Measurements from ENCODE around the gene PARP4.
"Not testable (repeated sequence)": the region's sequence is repeated elsewhere in the genome, so short reads cannot be mapped to it uniquely, and the experiment has no call there.

Gene PARP4

DNA sequence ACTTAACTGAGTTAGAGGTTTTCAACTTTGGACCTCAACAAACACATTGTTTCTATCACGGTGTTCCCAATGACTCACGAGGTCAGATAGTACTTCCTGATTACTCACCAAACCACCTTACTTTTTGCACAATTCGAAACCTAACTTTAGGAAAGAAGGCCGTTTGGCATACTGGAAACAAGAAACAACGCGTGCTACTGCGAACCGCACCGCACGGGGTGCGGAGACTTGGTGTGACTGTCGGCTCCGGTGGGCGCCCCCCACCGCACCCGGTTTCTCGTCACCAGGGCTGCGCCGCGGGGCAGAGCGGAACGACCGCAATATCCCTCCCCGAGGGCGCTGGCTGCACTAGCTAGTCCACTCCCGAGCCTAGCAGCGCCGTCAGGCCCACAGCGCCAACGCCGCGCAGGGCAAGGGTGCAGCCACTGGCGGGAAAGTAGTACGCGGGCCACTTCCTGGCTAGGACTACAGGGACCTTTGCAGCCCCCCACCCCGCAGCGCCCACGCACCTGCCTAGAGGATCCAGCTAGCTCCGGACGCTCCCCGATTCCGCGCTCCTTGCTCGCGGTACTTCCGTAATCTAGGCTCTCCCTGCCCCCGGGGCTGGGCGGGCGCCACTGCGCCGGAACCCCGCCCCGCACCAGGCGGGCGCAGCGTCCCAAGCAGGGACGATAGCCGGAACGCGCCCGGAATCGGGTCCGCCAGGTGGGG, at the start of gene PARP4:
Gene PARP4, minus strand, starts transcription at position 582 of the 711 bp plus-strand sequence. CDS start 9,002 bp downstream, outside the sequence.
- DNase-seq (ENCODE audit: low read depth in 2 of 3, low spot score in 2 of 3): peak; percentile 55 to 65 (median 61)

DNA sequence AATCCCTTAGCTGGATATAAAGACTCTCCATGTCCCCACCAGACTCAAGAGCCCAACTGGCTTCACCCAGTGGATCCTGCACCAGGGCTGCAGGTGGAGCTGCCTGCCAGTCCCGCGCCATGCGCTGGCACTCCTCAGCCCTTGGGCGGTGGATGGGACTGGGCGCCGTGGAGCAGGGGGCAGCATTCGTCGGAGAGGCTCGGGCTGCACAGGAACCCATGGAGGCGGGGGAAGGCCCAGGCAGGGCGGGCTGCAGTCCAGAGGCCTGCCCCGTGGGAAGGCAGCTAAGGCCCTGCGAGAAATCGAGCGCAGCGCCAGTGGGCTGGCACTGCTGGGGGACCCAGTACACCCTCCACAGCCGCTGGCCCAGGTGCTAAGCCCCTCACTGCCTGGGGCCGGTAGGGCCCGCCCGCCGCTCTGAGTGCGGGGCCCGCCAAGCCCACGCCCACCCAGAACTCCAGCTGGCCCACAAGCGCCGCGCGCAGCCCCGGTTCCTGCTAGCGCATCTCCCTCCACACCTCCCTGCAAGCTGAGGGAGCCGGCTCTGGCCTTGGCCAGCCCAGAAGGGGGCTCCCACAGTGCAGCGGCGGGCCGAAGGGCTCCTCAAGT, 48.1 kb upstream of the PARP4 start:
- not testable (repeated sequence) for DNase-seq (ENCODE audit: low read depth in 2 of 3, low spot score in 2 of 3)

DNA sequence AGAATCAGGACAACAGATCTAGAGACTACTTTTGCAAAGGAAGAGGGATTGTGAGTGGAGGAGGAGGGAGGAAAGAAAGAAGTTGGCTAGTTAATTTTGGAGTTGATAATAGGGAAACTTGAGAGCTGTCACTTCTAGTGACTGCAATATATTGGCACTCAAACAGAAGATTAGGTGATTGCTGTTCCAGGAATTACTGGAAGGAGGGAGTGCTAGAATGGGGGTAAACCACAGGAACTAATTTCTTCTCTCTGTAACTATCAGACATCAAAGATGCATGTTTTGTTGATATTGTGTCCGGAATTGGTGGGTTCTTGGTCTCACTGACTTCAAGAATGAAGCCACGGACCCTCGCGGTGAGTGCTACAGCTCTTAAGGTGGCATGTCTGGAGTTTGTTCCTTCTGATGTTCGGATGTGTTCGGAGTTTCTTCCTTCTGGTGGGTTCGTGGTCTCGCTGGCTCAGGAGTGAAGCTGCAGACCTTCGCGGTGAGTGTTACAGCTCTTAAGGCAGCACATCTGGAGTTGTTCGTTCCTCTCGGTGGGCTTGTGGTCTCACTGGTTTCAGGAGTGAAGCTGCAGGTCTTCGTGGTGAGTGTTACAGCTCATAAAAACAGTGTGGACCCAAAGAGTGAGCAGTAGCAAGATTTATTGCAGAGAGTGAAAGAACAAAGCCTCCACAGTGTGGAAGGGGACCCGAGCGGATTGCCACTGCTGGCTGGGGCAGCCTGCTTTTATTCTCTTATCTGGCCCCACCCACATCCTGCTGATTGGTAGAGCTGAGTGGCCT, 47.0 kb upstream of the PARP4 start:
- not testable (repeated sequence) for DNase-seq (ENCODE audit: low read depth in 2 of 3, low spot score in 2 of 3)

DNA sequence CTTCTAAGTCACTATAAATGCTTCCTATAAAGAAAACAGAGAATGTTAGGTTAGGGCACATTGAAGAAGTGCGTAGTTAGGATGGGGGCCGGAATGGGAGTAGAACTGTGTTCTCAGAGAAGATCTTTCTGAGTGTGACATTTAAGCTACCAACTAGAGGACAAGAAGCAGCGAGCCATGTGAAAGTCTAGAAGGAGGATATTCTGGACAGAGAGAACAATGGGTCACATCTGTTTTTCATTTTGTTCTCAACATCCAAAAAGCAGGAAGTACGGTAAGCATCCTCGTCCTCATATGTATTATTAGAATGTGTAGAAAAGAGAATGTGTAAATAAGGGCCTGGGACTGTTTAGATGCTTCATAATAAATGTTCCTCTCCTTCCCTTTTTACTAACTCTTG, 44.5 kb upstream of the PARP4 start:
- DNase-seq (ENCODE audit: low read depth in 2 of 3, low spot score in 2 of 3): no peak

DNA sequence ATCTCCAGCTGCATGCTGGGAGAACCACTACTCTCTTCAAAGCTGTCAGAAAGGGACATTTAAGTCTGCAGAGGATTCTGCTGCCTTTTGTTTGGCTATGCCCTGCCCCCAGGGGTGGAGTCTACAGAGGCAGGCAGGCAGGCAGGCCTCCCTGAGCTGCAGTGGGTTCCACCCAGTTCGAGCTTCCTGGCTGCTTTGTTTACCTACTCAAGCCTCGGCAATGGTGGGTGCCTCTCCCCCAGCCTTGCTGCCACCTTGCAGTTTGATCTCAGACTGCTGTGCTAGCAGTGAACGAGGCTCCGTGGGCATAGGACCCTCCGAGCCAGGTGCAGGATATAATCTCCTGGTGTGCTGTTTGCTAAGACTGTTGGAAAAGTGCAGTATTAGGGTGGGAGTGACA, 41.3 kb upstream of the PARP4 start:
- DNase-seq (ENCODE audit: low read depth in 2 of 3, low spot score in 2 of 3): not testable (repeated sequence)

DNA sequence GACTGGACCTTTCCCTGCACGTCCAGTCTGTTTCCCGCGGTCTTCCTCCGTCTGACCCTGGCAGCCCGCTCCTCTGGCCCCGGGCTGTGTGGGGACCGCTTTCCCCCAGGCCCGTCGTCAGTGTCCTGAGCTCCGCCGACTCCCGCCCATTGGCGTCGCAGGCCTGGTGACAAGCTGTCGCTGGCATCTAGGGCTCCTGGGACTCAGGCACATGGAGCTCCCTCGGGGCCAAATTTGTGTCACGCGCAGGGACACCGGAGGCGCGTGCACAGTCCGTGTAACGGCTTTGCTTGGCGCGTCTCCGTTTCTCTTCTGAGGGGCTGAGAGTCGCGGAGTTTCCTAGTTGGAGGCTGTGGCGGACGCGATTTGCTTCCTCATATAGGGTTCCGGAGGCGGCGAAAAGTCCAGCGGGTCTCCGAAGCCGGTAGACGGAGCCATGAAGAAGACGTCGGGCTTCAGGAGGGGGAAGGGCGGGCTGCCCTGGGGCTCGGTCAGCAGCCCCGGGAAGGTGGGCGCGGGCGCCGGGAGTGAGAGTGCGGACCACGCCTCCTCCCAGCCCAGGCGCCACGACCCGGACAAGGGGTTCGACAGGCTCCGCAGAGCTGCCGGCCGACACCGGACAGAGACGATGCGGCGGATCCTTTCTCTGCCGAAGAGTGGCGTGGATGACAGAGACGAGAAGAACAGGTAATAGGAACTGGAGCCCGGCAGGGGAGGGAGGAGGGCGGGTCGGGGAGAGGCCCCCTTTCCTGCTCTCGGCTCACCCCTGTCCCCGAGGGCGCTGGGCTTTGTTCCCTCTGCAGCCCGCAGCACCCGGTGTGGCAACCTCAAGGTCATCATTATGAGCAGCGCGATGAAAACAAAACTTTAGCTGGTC, 29.1 kb upstream of the PARP4 start:
- not testable (repeated sequence) for DNase-seq (ENCODE audit: low read depth in 2 of 3, low spot score in 2 of 3)

DNA sequence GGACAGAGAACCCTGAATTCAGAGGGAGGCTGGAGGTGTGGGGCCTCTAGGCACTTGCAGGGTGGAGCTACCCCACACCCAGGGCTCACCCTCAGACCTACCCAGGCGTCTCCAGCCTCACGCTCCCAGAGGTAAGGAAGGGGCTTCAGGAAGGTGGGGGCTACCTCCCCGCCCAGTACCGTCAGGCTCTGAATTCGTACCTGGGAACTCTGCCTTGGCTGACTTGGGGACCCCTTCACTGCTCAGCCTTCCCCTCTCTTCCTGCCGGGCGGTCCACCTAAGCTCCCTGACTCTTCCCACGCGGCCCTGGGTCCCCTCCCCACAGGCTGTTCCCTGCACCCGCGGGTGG, 28.5 kb upstream of the PARP4 start:
- DNase-seq (ENCODE audit: low read depth in 2 of 3, low spot score in 2 of 3): no peak

DNA sequence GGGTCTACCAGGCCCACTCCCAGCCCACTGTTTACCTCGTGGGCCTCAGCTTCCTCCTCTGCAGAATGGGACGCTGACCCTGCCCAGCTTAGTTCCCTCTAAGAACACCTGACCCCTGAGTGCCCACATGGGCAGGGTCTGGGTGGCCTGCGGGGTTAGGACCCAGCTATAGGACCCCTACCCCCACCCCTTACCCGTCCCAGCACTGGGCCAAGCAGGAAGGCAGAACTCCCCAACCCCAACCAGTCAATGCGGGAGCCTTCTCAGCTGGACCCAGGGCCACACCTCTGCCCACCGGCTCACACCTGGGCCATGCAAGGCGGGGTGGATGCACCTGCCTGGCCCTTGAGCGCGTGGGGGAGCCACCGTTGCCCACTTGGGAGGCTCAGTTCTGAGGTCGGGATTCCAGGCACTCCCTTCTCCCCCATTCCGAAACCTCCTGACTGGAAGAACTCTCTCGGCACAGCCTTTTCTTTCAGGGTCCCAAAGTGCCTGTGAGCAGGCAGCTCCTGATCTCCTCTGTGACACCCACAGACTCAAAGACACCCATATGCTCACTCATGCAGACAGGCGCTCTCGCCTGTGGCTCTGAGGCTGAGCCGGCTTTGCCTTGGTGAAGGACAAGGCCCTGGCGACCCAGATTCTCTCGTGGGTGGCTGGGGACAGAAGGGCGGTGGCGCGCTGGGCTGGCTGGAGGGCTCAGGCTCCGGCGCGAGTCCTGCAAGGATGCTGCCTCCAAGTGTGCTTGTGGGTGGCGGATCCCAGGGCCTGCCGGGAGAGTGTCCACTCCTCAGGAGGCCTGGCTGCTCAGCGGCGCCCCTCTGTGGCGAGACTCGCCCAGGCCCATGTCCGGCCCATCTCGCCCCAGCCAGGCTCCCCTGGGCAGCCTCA, 27.9 kb upstream of the PARP4 start:
- DNase-seq (ENCODE audit: low read depth in 2 of 3, low spot score in 2 of 3): no peak

DNA sequence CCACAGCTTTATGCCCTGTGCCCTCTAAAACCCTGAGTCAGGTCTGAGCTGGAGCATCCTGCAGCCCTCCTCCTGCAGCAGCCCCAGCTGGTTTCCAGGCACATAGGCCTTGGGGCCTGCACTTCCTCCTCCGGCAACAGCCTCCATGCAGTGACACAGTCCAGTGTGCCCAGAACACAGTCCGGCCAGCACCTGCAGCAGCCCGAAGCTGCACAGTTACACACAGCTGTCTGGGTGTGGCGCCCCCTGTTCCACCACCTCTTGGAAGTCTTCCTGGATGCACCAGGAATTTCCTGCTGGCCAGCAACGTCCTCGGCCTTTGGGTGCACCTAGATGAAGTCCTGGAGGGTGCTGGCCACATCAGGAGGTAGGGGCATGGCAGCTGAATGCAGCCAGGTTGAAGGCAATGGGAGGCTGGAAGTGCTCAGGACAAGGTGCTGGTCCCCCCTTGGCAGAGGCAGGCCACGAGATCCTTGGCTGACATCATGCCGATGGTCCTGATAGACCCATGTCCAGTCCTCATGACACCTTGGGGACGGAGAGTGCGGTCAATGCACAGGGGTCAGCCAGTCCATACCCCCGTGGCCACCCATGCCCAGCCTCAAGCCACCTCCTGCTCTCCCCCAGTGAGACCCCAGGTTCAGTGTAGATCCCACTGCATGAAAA, 27.1 kb upstream of the PARP4 start:
- no peak for DNase-seq (ENCODE audit: low read depth in 2 of 3, low spot score in 2 of 3)

DNA sequence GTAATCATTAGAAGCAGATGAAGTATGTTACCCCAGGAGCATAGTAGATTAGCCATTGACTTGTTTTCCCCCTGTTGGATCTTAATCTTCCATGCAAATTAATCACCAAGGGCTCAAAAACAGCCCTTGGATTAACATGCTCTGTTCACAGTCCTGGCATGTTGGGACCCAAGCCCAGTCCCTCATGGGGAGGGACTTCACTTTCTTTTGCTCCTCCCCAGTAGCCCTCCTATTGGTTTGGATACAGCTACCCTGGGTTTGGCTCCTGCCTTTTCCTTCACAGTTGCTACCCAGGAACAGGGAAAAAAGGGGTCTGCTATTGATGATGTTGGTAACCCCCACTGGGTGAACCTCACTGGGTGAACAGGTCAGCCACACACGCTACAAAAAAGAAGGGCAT, 16.9 kb upstream of the PARP4 start:
- DNase-seq (ENCODE audit: low read depth in 2 of 3, low spot score in 2 of 3): no peak

DNA sequence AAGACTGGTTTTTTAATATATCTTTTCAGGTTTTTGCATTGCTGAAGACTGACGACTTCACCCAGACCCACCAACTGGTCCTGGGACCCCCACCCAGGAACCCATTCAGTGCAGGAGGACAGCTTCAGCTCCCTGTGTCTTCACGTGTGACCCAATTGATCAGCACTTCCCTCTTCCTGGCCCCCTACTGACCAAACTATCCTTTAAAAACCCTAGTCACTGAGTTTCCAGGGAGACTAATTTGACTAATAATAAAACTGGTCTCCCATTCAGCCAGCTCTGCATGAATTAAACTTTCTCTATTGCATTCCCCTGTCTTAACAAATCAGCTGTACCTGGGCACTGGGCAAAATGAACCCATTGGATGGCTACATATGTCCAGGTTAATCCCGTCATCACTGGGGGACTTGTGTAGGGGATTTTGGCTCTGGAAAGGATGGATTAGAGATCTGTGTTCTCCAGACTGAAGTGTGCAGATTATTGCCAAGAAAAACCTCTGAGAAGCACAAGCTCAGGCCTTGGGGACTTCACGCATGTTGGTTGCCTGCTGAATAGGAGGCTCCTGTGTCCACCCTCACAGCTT, 16.3 kb upstream of the PARP4 start:
- no peak for DNase-seq (ENCODE audit: low read depth in 2 of 3, low spot score in 2 of 3)

DNA sequence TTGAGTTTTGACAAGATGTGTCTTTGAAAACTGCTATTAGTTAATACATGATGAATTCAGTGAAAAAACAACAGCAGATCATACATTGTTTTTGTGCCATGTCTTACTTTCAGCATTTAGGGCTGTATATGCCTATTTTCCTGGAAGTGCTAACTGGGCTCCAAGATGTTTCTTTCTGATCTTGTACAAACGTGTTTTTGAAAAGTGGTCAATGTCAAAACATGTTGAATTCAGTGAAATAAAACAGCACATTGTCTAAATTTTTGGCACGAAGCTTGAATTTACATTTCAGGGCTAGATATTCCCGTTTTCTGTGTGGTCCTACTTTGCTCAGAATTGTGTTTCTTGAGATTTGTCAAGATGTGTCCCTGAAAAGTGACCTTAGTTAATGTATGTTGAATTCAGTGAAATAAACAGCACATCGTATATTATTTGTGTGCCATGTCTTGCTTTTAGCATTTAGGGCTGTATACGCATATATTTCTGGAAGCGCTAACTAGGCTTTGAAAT, 14.7 kb upstream of the PARP4 start:
- DNase-seq (ENCODE audit: low read depth in 2 of 3, low spot score in 2 of 3): no peak

DNA sequence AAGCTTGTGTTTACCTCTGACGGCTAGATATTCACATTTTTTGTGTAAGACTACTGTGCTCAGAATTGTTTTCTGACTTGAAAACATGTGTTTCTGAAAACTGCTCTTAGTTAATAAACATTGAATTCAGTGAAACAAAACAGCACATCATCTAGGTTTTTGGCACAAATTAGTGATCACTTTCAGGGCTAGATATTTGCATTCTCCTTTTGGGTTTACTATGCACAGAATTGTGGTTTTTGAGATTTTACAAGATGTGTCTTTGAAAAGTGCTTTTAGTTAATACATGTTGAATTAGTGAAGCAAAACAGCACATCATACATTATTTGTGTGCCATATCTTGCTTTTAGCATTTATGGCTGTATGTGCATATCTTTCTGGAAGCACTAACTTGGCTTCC, 8.2 kb upstream of the PARP4 start:
- no peak for DNase-seq (ENCODE audit: low read depth in 2 of 3, low spot score in 2 of 3)

DNA sequence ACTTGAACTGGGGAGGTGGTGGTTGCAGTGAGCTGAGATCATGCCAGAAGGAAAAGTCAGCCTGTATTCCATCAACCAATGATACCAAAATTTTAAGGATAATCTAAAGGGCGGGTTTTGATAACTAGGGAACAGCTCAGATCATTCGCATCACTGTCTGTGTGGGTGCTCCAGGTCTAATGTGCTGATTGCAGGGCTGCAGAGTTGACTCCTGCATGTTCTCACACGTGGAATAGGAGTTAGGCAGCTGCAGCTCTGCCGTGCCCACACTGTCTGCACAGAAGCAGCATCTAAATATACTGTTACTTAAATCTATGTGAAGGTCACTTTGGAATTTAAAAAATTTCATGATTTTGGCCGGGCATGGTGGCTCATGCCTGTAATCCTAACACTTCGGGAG, 4.3 kb upstream of the PARP4 start:
- DNase-seq (ENCODE audit: low read depth in 2 of 3, low spot score in 2 of 3): no peak

DNA sequence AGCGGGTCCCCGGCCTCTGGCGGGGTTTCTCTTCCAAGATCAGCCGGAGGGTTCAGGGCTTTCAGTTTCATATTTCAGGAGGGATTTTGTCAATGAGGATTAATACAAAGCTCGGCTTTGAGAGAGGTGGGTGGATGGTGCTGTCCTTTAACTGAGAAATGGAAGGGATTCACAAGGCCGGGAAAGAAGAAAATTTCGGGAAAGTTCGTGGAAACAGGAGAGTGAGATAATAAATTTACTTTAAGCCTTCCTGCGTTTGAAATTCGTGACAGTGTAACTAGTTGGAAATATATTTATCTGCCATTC, 283 bp upstream of the PARP4 start:
- no peak for DNase-seq (ENCODE audit: low read depth in 2 of 3, low spot score in 2 of 3)

DNA sequence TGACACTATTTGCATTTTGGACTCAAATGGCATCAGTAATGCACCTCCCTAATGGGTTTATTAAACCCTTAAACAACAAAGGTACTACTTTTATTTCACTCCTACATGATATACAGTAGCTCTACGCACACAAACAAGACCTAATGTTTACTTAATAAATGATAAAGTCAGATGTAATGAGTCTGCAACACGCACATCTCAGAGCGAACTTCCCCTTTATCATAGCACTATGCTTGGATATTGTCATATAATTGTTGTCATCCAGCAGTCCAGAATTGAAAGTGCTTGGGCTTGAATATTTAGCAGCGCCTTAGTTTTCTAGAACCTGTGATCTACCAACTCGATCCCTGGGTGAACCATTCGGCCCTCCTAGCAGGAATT, 772 bp downstream of the PARP4 start:
- DNase-seq (ENCODE audit: low read depth in 2 of 3, low spot score in 2 of 3): peak in 1 of 3 experiments; percentile 13

DNA sequence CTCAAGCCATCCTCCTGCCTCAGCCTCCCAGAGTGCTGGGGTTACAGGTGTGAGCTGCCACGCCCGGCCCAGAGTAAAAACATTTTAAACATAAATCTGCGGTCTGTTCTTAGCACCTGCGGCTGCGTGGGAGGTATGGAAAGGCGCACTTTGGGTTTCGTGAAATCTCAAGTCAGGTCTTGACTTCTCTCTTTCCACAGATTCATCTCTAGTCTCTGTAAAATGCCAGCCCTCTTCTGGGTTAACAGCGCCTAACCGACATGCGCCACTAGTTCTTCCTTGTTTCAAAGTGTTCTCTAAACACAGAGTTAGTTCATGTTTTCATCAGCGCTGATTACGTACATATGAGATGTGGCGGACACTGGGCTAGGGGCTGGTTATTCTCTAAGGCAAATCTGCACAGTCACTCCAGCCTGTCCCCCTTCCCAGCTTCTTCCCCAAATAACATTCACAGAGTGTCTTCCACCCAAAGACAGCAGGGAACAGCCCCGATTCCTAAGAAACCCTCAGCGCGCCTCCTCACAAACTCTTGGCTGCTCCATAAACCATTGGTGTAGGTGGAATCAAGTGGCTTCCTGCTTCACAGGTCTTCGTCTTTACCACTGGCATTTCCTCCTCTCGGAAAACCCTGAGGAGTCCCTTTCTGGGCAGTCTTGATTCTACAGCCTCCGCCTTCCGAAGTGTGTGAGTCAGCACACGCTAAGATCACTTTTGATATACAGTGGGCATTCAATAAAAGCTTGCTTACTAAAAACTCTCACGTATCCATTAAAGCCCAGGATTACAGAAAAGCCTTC, 1.4 kb downstream of the PARP4 start:
- peak; percentile 47 to 55 (median 49) for DNase-seq (ENCODE audit: low read depth in 2 of 3, low spot score in 2 of 3)

DNA sequence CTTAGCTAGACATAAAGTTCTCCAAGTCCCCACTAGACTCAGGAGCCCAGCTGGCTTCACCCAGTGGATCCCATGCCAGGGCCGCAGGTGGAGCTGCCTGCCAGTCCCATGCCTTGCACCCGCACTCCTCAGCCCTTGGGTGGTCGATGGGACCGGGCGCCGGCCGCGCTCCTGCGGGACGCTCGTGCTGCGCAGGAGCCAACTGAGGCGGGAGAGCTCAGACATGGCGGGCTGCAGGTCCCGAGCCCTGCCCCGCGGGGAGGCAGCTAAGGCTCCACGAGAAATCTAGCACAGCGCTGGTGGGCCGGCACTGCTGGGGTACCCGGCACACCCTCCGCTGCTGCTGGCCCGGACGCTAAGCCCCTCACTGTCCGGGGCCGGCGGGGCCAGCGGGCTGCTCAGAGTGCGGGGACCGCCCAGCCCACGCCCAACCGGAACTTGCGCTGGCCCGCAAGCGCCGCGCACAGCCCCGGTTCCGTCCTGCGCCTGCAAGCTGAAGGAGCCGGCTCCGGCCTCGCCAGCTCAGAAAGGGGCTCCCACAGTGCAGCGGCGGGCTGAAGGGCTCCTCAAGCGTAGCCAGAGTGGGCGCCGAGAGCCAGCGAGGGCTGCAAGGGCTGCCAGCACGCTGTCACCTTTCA, 5.8 kb downstream of the PARP4 start:
- no peak for DNase-seq (ENCODE audit: low read depth in 2 of 3, low spot score in 2 of 3)
